Erythroblast (primary cell): ENCODE results near the gene ACSBG1.

Experiments used
- GATA1 ChIP-seq: IDR thresholded peaks from 2 replicates; pipeline ENCODE4 v1.6.1; 2011; ENCODE audit warnings: low read depth, mild to moderate bottlenecking, control low read depth, low read length, moderate library complexity
- POLR2A ChIP-seq: IDR thresholded peaks from 2 replicates; pipeline ENCODE4 v1.6.1; 2011; ENCODE audit warnings: mild to moderate bottlenecking, low read length

GRCh38 chr15:78155355-78155939, 78.9 kb downstream of the ACSBG1 start:
- TF ChIP-seq POLR2A (no peak), GATA1 (no peak)
